Lower lobe of right lung (tissue), 2 donors: ENCODE data around the gene MEG3. TPM values are rescaled to one million over a fixed set of nuclear protein-coding genes. Genes with fewer than 3 reads are reported as not detected.

Experiments
- ATAC-seq, 2 donors: fragments of 200-7000 bp; cut with Tn5 transposase; one replicate each; pipeline ENCODE4 v1.9.1; 2020 to 2022; ENCODE audit warnings: mild to moderate bottlenecking in 2 of 2, moderate library complexity in 2 of 2
- DNase-seq: peaks from one replicate; pipeline ENCODE4 v3.0.0-alpha.2; 2020
- H3K27ac ChIP-seq: fragments of 200-600 bp; one replicate; pipeline ENCODE4 v1.8.0; 2022
- H3K27me3 ChIP-seq: fragments of 200-600 bp; one replicate; pipeline ENCODE4 v1.8.0; 2022; ENCODE audit warnings: low read depth
- H3K36me3 ChIP-seq: fragments of 200-600 bp; one replicate; pipeline ENCODE4 v1.8.0; 2022; ENCODE audit warnings: mild to moderate bottlenecking
- H3K4me1 ChIP-seq: fragments of 200-600 bp; one replicate; pipeline ENCODE4 v1.8.0; 2022
- H3K4me3 ChIP-seq: fragments of 200-600 bp; one replicate; pipeline ENCODE4 v1.8.0; 2022; ENCODE audit warnings: mild to moderate bottlenecking
- H3K9me3 ChIP-seq: fragments of 200-600 bp; one replicate; pipeline ENCODE4 v1.8.0; 2022
- intact Hi-C: fragments of 100-400 bp; cut with DNase I; formaldehyde crosslinking; loops from one replicate; pipeline ENCODE4 v1.11.0; 2022
- total RNA-seq: library from RNA; stranded (reverse); fragmentation: NEBNext Ultra II Directional; extraction: Animal tissue kit (Norgen Biotek cat#: 25700); gene quantifications from one replicate; pipeline ENCODE4 v1.2.1, GENCODE V29; 2021
- TF ChIP-seq, protein P1 (sequence below): fragments of 200-600 bp; IDR thresholded peaks from one replicate; pipeline ENCODE4 v1.8.0; 2022; ENCODE audit warnings: antibody characterized with exemption, mild to moderate bottlenecking
- donor health status: DM: no; HTN: yes; CAD: no; lungs with severe emphysema.

Gene MEG3
- total RNA-seq, 1 donor from 2014 or later = 16.6 TPM

- intact Hi-C loops = no loop called here
- DNase-seq = no peak
Observed at GRCh38 chr14:100835548-100836310, 9.8 kb downstream of the MEG3 start.

GRCh38 chr14:100836311-100836805 is 10.4 kb downstream of the MEG3 start:
- H3K9me3 ChIP-seq = no peaks in the 10 kb centered on the region
- H3K36me3 ChIP-seq = no peaks in the 10 kb centered on the region
- DNase-seq (no peak), ATAC-seq (no peak)
- TF ChIP-seq, protein P1, sequence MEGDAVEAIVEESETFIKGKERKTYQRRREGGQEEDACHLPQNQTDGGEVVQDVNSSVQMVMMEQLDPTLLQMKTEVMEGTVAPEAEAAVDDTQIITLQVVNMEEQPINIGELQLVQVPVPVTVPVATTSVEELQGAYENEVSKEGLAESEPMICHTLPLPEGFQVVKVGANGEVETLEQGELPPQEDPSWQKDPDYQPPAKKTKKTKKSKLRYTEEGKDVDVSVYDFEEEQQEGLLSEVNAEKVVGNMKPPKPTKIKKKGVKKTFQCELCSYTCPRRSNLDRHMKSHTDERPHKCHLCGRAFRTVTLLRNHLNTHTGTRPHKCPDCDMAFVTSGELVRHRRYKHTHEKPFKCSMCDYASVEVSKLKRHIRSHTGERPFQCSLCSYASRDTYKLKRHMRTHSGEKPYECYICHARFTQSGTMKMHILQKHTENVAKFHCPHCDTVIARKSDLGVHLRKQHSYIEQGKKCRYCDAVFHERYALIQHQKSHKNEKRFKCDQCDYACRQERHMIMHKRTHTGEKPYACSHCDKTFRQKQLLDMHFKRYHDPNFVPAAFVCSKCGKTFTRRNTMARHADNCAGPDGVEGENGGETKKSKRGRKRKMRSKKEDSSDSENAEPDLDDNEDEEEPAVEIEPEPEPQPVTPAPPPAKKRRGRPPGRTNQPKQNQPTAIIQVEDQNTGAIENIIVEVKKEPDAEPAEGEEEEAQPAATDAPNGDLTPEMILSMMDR = no peak
- no peak overlapping the region for H3K27ac ChIP-seq
- no peak overlapping the region for H3K4me3 ChIP-seq
- H3K4me1 ChIP-seq = no peaks in the 10 kb centered on the region
- no peaks in the 10 kb centered on the region for H3K27me3 ChIP-seq
- intact Hi-C loops = no loop called here

More at GRCh38 chr14:100835548-100836310, 9.8 kb downstream of the MEG3 start:
- ATAC-seq = no peak
- Histone ChIP-seq H3K4me1 (no peaks in the 10 kb centered on the region), H3K9me3 (no peaks in the 10 kb centered on the region), H3K27me3 (no peaks in the 10 kb centered on the region), H3K4me3 (no peak overlapping the region), H3K27ac (no peak overlapping the region), H3K36me3 (no peaks in the 10 kb centered on the region)
- TF ChIP-seq, protein P1 = no peak

DNA sequence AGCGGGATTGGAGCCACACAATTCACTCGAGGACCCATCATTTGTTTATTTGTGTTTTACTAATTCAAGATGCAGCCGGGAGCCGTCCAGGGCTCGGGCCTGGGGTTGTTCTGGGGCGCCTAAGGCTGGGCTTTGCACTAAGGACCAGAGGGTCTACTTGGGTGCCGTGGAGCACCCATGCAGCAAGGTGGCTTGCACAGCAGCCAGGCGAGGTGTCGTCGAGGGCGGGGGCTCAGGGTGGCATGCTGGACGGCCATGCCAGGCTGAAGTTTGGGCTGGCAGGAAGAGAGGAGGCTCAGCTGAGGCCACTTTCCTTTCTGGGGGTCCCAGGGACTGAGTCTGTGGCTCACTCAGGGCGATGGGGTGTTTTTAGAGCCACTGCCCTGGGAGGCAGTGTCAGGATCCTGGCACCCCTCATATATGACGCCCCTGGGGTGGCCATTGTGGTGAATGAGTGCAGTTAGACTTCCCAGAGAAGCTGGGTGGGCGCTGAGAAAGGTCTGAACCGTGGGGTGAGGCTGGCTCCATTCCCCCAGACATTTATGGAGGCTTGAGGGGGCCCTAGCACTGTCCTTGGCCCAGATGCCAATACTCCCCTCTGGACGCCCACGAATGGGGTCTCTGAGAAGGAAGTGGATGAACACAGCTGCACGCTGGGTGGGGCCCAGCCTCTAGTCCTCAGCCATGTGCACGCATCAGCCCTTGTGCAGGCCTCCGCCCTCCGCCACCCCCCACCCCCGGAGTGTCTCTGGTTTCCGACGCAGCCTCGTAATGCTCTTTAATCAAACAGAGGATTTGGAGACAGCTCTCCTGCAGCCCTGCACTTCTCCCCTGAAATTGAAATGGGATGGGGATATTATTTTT is 11.3 kb downstream of the MEG3 start:
- Histone ChIP-seq H3K27me3 (no peaks in the 10 kb centered on the region), H3K4me3 (no peak overlapping the region), H3K36me3 (no peaks in the 10 kb centered on the region), H3K27ac (no peak overlapping the region), H3K4me1 (no peaks in the 10 kb centered on the region), H3K9me3 (no peaks in the 10 kb centered on the region)
- intact Hi-C loops = no loop called here
- TF ChIP-seq, protein P1 = no peak
- ATAC-seq (no peak), DNase-seq (peak; percentile 18)

DNA sequence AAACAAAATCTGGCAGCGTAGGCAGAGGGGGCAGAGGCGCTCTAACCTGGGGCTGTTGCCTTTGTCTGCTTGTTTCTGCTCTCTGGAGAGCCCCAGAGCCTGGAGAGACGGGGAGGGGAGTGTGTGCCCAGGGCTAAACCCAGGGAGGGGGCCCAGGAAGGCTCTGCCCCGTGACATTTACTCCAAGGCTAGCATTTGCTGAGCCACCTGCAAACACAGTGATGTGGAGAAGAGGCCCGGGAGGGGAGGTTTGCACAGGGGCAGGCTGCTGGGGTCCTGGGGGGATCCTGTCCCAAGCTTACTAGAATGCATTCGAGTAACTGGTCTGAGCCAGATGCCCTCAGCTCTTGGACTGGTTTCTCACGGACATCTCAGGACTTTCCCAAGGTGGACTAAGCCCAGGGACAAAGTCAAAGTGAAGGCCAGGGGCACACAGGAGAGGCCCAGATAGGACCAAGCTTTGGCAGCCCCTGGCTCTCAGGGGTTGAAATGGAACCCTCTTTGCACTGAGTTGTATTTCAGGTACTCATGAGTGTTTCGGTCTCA is 12.0 kb downstream of the MEG3 start:
- Histone ChIP-seq H3K27me3 (no peaks in the 10 kb centered on the region), H3K9me3 (no peaks in the 10 kb centered on the region), H3K27ac (no peak overlapping the region), H3K36me3 (no peaks in the 10 kb centered on the region), H3K4me1 (no peaks in the 10 kb centered on the region), H3K4me3 (no peak overlapping the region)
- TF ChIP-seq, protein P1 = no peak
- DNase-seq (peak; percentile 11), ATAC-seq (no peak)
- intact Hi-C loops = no loop called here

DNA sequence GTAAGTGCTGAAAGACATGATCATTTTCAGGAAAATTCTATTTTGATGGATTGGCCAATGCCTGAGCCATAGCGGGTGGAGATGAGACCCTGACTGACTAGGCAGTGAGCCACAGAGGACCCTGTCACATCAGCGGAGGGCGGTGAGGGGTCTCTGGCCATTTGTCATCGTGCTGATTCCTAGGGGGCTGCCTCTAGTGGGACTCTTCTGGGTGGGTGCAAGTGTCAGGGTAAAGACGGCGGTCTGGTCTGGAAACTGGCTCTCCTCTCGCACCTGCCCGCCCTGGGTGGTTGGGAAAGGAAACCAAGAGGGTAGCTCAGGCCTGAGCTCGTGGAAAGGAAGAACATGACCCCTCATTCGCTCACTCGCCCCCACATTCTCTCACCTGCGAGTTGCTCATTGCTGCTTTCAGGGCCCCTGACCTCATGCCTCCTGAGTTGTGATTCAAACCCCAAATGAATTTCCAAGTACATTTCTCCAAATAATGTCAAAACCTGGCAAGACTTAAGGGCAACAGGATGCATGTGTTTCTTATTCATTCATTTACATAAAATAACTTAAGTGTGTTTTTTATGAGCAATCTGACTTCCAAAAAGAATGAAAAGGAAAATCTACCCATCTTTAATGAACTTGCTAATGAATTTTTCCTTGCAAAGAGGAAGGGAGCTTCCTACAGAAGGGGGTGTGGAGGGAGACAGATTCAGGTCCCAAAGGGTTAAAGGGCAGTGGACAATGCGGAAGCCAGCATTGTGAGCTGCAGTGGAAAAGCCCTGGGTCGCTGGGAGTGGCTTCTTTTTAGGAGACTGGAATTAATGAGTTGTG is 12.8 kb downstream of the MEG3 start:
- Histone ChIP-seq H3K27ac (no peak overlapping the region), H3K36me3 (no peaks in the 10 kb centered on the region), H3K4me3 (no peak overlapping the region), H3K27me3 (no peaks in the 10 kb centered on the region), H3K4me1 (no peaks in the 10 kb centered on the region), H3K9me3 (no peaks in the 10 kb centered on the region)
- peak; percentile 16 for DNase-seq
- no peak for ATAC-seq
- intact Hi-C loops = no loop called here
- TF ChIP-seq, protein P1 = no peak
